ENCODE data around the gene TMEM63B.

The TMEM63B gene

GRCh38 chr6:44081753-44082152 lies 45.6 kb upstream of the TMEM63B start:
- no peak for DNase-seq (ENCODE audit: extremely low spot score)
- ChIA-PET CTCF (interaction anchor here (1.2 kb wide), 1 partner anchor 128 kb away, joined by 3 read pairs; no protein-coding TSS in a partner anchor), POLR2A (no interaction called here)
- TF ChIP-seq FOXA1 (IDR thresholded peaks at IDR 0.05) (no peak), FOXK2 (IDR thresholded peaks at IDR 0.05) (no peak), TARDBP (IDR thresholded peaks at IDR 0.05) (no peak), BHLHE40 (IDR thresholded peaks at IDR 0.05; ENCODE audit: borderline replicate concordance) (no peak), L3MBTL2 (conservative IDR thresholded peaks at IDR 0.05) (no peak), FOXM1 (IDR thresholded peaks at IDR 0.05; ENCODE audit: borderline replicate concordance) (no peak), SUZ12 (IDR thresholded peaks at IDR 0.05) (no peak), SP1 (IDR thresholded peaks at IDR 0.05) (no peak), ELF4 (IDR thresholded peaks at IDR 0.05) (no peak)

GRCh38 chr6:44082872-44083321 lies 44.5 kb upstream of the TMEM63B start:
- DNase-seq (ENCODE audit: extremely low spot score), result no peak
- ChIA-PET POLR2A (no interaction called here), CTCF (interaction anchor here (0.7 kb wide), 1 partner anchor 8 kb away, joined by 3 read pairs; no protein-coding TSS in a partner anchor)
- TF ChIP-seq ZNF384 (IDR thresholded peaks at IDR 0.05) (no peak), BHLHE40 (IDR thresholded peaks at IDR 0.05; ENCODE audit: borderline replicate concordance) (no peak), ELF4 (IDR thresholded peaks at IDR 0.05) (no peak), FOXM1 (IDR thresholded peaks at IDR 0.05; ENCODE audit: borderline replicate concordance) (no peak), L3MBTL2 (conservative IDR thresholded peaks at IDR 0.05) (no peak), NFRKB (IDR thresholded peaks at IDR 0.05) (no peak), ARNT (IDR thresholded peaks at IDR 0.05) (no peak), PKNOX1 (IDR thresholded peaks at IDR 0.05) (no peak), FOXA1 (IDR thresholded peaks at IDR 0.05) (no peak), SP1 (IDR thresholded peaks at IDR 0.05) (no peak), LEF1 (IDR thresholded peaks at IDR 0.05; ENCODE audit: borderline replicate concordance) (no peak)

GRCh38 chr6:44084231-44085014 lies 42.9 kb upstream of the TMEM63B start:
- DNase-seq (ENCODE audit: extremely low spot score), result no peak
- POLR2A ChIA-PET, result interaction anchor here (0.6 to 1.5 kb wide), 2 partner anchors 12 to 312 kb away, joined by 3 to 5 read pairs; no protein-coding TSS in a partner anchor
- CTCF ChIA-PET, result interaction anchor here (0.9 to 1.1 kb wide), 3 partner anchors 10 to 315 kb away, joined by 3 read pairs; partner anchors contain the start of gene VEGFA
- TF ChIP-seq ZNF384 (IDR thresholded peaks at IDR 0.05) (no peak), FOXK2 (IDR thresholded peaks at IDR 0.05) (no peak), PKNOX1 (IDR thresholded peaks at IDR 0.05) (no peak), FOXA1 (IDR thresholded peaks at IDR 0.05) (no peak), ARNT (IDR thresholded peaks at IDR 0.05) (no peak), SP1 (IDR thresholded peaks at IDR 0.05) (no peak), LEF1 (IDR thresholded peaks at IDR 0.05; ENCODE audit: borderline replicate concordance) (no peak), L3MBTL2 (conservative IDR thresholded peaks at IDR 0.05) (no peak), SUZ12 (IDR thresholded peaks at IDR 0.05) (no peak), TARDBP (IDR thresholded peaks at IDR 0.05) (no peak), FOXM1 (IDR thresholded peaks at IDR 0.05; ENCODE audit: borderline replicate concordance) (no peak), BHLHE40 (IDR thresholded peaks at IDR 0.05; ENCODE audit: borderline replicate concordance) (no peak), HDGF (IDR thresholded peaks at IDR 0.05; ENCODE audit: borderline replicate concordance) (no peak), CTBP1 (IDR thresholded peaks at IDR 0.05; ENCODE audit: borderline replicate concordance) (no peak), ELF4 (IDR thresholded peaks at IDR 0.05) (no peak), NFRKB (IDR thresholded peaks at IDR 0.05) (no peak)

GRCh38 chr6:44085219-44085618 lies 42.1 kb upstream of the TMEM63B start:
- CTCF ChIA-PET, result interaction anchor here (0.6 to 1.3 kb wide), 5 partner anchors 11 to 375 kb away, joined by 3 to 5 read pairs (median 3); partner anchors contain the start of gene VEGFA
- DNase-seq (ENCODE audit: extremely low spot score), result no peak
- POLR2A ChIA-PET, result interaction anchor here (0.6 to 1.5 kb wide), 3 partner anchors 12 to 312 kb away, joined by 3 to 5 read pairs (median 3); no protein-coding TSS in a partner anchor
- TF ChIP-seq ZNF384 (IDR thresholded peaks at IDR 0.05) (no peak), PKNOX1 (IDR thresholded peaks at IDR 0.05) (peak; percentile 56), SUZ12 (IDR thresholded peaks at IDR 0.05) (no peak), BHLHE40 (IDR thresholded peaks at IDR 0.05; ENCODE audit: borderline replicate concordance) (no peak)

- ChIA-PET CTCF (interaction anchor here (1.1 kb wide), 1 partner anchor 317 kb away, joined by 4 read pairs; the partner anchor contains the start of gene VEGFA), POLR2A (no interaction called here)
- TF ChIP-seq HDGF (IDR thresholded peaks at IDR 0.05; ENCODE audit: borderline replicate concordance) (no peak), ARNT (IDR thresholded peaks at IDR 0.05) (no peak), PKNOX1 (IDR thresholded peaks at IDR 0.05) (no peak), L3MBTL2 (conservative IDR thresholded peaks at IDR 0.05) (no peak), ZNF384 (IDR thresholded peaks at IDR 0.05) (no peak), CTBP1 (IDR thresholded peaks at IDR 0.05; ENCODE audit: borderline replicate concordance) (no peak)
- no peak for DNase-seq (ENCODE audit: extremely low spot score)
Measured at GRCh38 chr6:44086931-44087574, 40.3 kb upstream of the TMEM63B start.
